Right kidney (tissue), 1 donor: Measurements from ENCODE around the gene SPACA4.

Experiments
- DNase-seq: peaks from one replicate; pipeline ENCODE4 v3.0.0-alpha.2; 2016

Gene SPACA4

DNA sequence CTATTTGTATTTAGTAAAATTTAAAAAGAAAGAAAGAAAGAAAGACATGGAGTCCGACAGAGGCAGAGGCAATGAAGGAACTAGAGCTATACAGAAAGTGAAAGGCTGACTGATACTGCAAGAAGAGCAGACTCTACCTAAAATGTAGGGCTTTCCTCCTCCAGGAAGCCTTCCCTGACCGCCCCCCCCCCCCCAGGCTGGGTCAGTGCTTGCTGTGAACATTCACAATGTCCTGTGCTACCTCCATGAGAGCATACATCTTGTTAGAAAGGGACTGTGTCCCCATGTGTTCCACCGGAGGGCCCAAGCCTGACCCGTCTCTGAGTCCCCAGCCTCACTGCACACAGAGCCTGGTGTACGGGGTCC is 45.1 kb downstream of the SPACA4 start:
- no peak for DNase-seq

DNA sequence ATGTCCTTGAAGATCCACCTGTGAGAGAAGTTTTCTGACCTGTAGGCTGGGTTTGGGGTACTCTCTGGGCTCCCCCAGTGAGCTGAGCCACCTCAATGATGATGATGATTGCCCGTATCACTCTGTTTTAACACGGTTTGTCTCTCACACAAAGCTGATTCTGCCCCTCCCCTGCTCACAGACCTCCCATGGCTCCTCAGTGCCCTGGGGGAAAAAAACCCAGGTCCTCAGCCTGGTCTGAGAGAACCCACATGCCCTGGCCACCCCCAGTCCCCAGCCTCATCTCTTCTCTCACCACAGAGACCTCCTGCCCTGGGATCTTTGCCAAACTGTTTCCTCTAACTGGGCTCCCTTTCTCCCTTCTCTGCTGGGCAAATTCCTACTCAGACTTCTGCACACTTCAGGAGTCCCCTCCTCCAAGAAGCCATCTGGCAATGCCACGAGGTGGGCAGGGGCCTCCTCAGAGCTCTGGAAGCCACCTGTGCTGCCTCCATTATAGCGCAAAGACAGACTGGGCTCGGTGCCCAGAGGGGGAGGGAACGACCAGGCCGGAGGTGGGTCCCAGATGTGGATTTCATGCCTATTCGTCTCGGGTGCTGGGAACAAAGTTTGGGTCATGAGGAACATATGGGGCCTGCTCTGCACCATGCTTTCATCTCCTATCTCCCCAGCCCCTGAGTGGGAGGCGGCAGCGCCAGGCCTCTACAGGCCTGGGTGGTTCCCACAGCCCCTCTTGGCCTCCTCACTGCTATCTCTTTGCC is 47.9 kb downstream of the SPACA4 start:
- peak; percentile 27 for DNase-seq

DNA sequence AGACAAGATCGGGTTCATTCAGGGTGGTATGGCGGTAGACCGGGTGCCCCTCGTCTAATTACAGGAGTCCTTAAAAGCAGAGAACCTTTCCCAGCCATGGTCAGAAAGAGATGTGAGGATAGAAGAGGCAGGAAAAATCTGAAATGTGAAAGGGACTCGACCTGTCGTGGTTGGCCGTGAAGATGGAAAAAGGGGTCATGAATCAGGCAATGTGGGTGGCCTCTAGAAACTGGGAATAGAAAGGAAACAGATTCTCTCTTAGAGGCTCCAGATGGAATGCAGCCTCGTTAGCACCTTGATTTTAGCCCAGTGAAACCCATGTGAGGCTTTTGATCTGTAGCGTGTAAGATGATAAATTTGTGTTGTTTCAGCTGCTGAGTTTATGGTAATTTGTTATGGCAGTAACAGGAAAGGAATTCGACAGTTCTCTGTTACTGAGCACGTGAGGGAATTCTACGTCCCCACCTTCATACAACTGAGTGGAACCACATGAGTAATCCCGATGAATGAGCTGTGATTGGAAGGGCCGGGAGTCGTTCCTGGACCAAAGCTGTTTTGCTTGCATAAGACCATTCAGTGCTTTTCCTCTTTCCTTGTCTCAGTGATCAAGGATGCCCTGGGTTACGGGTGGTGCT is 50.4 kb downstream of the SPACA4 start:
- DNase-seq = peak; percentile 48
